ENCODE measurements around the gene TASOR2.

DNA sequence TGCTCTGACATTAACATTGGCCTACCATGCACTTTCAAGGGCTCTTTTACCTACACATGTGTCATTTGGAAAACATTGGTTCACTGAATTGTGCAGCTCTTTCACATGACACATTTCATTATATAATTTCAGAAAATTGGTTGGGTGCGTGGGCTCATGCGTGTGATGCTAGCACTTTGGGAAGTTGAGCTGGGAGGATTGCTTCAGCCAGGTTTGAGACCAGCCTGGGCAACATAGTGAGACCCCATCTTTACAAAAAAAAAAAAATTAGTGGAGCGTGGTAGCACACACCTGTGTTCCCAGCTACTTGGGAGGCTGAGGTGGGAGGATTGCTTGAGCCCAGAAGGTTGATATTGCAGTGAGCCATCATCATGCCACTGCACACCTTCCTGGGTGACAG is 3.9 kb downstream of the TASOR2 start:
- TF ChIP-seq POLR2AphosphoS5 (IDR thresholded peaks at IDR 0.05; ENCODE audit: low read depth, low read length) (no peak), POLR2A (IDR thresholded peaks at IDR 0.05; ENCODE audit: low read depth, low read length) (no peak)

All from GM12892 (cell line).